ENCODE data around the gene ABHD2.

DNA sequence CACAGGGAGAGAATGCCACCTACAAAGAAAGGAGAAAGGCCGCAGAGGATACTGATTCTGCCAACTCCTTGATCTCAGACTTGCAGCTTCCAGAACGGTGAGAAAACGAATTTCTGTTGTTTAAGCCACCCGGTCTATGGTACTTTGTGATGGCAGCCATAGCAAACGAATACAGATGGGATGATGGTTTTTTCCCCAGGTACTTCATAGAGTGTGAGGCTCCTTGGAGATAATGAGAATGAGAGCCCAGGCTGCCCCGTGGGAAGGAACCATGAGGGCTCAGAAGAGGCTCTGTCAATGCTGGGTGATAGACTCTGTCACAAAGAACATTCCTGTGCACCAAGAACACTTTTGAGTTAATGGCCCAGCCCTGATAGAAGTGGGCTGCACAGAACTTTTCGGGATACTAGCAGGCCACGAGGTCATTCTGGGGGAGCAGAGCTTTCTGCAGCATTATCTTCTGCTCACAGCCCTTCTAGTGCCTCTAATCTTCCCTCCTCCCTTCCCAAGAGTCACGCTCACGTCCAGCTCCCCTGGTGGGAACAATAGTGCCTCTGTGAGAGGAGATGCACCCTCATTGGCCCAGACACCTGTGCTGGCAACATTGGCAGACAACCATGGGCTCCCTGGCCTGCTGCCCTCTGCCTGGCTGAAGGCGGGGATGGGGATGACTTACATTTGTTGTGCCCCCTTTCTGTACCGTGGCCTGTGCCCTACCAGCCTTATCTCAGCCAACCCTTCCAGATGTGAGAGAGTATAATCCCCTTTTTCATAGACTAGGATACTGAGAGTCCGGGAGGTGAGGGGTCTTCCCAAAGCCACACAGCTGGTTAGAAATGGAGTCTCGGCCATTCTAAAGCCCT, 138.3 kb downstream of the ABHD2 start:
- TF ChIP-seq, protein P1, sequence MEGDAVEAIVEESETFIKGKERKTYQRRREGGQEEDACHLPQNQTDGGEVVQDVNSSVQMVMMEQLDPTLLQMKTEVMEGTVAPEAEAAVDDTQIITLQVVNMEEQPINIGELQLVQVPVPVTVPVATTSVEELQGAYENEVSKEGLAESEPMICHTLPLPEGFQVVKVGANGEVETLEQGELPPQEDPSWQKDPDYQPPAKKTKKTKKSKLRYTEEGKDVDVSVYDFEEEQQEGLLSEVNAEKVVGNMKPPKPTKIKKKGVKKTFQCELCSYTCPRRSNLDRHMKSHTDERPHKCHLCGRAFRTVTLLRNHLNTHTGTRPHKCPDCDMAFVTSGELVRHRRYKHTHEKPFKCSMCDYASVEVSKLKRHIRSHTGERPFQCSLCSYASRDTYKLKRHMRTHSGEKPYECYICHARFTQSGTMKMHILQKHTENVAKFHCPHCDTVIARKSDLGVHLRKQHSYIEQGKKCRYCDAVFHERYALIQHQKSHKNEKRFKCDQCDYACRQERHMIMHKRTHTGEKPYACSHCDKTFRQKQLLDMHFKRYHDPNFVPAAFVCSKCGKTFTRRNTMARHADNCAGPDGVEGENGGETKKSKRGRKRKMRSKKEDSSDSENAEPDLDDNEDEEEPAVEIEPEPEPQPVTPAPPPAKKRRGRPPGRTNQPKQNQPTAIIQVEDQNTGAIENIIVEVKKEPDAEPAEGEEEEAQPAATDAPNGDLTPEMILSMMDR (IDR thresholded peaks at IDR 0.05): no peak
- TF ChIP-seq ZFX (IDR thresholded peaks at IDR 0.05; ENCODE audit: borderline replicate concordance): no peak

Data from 22Rv1 (cell line).